22Rv1 (cell line): ENCODE results near the gene B4GALT2.

Source experiments
- H3K27ac ChIP-seq: fragments of 450-650 bp; 2 replicates; pipeline ENCODE4 v1.5.1; 2017
- CTCF ChIP-seq: fragments of 450-650 bp; IDR thresholded peaks from 2 replicates; pipeline ENCODE4 v1.5.1; 2017; ENCODE audit warnings: mild to moderate bottlenecking
- ZFX ChIP-seq: fragments of 450-650 bp; IDR thresholded peaks from 2 replicates; pipeline ENCODE4 v1.6.1; 2017; ENCODE audit warnings: antibody characterized with exemption, borderline replicate concordance

The B4GALT2 gene

DNA sequence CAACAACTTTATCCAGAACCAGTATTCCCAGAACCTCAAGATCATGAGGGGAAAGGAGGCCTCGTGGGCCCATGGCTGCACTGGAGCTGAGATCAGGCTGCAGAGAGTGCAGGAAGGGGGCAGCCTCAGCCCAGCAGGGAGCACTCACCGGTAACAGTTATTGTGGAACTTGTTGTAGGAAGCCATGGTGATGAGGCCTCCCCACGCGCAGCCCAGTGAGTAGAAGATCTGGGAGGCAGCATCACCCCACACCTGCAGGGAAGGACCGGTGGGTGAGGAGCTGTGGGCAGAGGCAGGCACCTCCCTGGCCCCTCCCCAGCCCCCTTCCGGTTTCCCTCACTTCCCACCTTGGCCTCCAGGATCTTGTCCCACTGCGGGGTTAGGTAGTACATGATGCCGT, 23.2 kb downstream of the B4GALT2 start:
- H3K27ac ChIP-seq = no peak overlapping the region
- no peak for TF ChIP-seq ZFX
- TF ChIP-seq CTCF = no peak

DNA sequence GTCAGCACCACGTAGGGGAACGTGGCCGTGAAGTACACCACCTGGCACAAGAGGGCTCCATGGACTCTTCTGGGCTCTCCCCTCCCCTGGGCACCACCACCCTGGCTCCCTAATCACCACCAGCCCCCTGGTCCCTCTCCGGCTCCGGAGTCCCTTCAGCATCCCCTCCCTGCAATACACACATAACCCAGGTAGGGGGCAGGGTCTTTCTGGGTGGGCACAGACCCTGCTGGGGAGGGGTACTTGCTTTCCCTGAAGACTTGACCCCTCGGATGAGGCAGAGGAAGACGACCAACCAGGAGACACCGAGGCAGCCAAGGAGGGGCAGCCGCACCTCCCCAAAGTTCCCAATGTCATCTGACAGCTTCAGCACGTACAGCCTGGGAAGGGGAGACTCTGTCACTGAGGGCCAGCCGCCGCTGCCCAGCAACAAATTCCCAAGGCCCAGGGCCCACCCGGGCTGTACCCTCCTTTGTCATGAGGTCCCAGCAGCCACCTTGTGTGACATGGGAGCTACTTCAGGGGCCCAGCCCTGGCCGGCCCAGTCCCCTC, 23.7 kb downstream of the B4GALT2 start:
- no peak overlapping the region for H3K27ac ChIP-seq
- no peak for TF ChIP-seq CTCF
- TF ChIP-seq ZFX = no peak

GRCh38 chr1:44008259-44008658, 29.2 kb downstream of the B4GALT2 start:
- no peak for TF ChIP-seq ZFX
- no peak for TF ChIP-seq CTCF
- no peak overlapping the region for H3K27ac ChIP-seq

DNA sequence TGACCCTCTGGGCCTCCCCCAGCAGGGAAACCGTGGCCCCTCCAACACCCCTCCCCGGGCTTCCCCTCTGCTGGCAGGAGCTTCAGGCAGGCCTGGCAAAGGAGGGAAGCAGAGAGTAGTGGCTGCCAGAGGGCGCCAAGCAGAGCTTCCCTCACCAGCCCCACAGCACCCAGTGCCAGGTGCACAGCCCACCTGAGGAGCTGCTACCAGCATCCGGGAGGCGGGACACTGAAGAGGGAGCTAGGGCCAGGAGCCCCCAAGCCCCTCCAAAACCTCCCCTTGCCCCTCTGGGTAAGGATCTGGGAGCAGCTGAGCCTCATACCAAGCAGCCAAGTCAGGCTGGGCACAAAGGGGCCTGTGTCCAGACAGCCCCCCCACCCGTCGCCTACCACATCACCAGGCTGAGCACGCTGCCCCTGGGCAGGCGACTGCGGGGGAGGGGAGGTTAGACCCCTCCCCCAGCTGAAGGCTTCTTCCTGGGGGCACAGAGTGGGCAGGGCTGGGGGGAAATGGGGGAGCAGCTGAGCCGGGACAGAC, 32.0 kb downstream of the B4GALT2 start:
- TF ChIP-seq ZFX (no peak), CTCF (no peak)
- H3K27ac ChIP-seq = no peak overlapping the region

DNA sequence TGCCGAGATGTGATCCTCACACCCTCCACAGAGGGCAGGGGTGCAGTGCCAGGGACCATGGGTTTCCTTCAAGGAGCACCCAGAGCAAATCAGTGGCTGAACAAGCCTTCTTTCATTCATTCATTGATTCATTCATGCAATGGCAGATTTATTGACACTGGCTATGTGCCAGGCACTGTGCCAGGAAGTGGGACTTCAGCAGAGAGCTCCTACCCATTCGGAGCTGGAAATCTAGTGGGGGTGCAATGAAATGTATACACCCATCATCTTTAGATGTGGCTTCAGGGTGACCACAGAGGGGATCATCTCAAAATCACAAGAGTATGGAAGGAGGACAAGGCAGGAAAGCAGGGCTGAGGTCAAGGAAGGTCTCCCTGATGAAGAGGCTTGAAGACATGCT, 33.4 kb downstream of the B4GALT2 start:
- no peak overlapping the region for H3K27ac ChIP-seq
- TF ChIP-seq ZFX (no peak), CTCF (no peak)

DNA sequence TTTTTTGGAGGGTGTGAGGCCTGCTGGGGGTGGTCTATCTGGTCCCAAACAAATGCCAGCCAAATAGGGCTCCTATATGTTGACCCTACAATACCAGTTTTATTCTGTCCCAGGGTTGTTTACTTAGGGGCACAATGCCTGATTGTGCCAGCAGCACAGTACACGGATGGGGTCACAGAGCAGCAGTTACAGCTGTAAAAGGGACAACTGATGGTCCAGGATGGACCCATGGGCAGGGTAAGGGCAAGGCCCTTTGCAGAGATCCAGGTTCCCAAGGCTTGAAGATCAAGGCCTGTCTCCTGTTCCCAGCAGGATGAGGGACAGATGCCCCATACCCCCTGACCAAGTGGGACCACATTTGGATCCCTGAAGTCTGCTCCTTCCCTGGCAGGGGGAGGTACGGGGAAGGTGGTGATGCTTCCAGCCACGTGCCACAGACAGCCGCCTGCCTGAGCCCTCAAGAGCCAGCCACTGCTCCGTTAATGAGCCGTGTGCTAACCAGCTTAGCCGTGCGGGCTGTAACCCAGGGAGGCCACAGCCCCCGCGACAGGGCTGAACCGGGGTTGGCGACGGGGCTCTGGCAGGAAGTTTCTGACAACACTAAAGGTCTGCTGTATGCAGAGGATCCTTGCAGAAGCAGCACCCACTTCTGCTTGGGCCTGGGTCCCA, 34.1 kb downstream of the B4GALT2 start:
- TF ChIP-seq ZFX = no peak
- no peak for TF ChIP-seq CTCF
- H3K27ac ChIP-seq = no peak overlapping the region

- no peak overlapping the region for H3K27ac ChIP-seq
- TF ChIP-seq ZFX (no peak), CTCF (no peak)
These were observed 34.9 kb downstream of the B4GALT2 start for GRCh38 chr1:44013949-44014348.
